ENCODE data around the gene C10orf53.

The C10orf53 gene

GRCh38 chr10:49644035-49644646, 35.3 kb upstream of the C10orf53 start:
- Histone ChIP-seq H3K4me3 (ENCODE audit: low read depth, low read length) (no peak overlapping the region), H3K9me3 (ENCODE audit: control insufficient read depth, insufficient read depth, low read depth, low read length) (no peaks in the 10 kb centered on the region), H3K36me3 (ENCODE audit: control insufficient read depth in 2 of 2, insufficient read depth in 1 of 2, low read length in 2 of 2) (no peaks in the 10 kb centered on the region), H3K4me1 (ENCODE audit: control insufficient read depth, insufficient read depth, low read length) (no peaks in the 10 kb centered on the region), H3K27ac (ENCODE audit: extremely low read depth, low read depth, low read length) (no peak overlapping the region)
- ChIA-PET POLR2A (no interaction called here), CTCF (no interaction called here)
- TF ChIP-seq BCL11B (tag by site-specific recombination; IDR thresholded peaks at IDR 0.05; ENCODE audit: low read depth) = no peak
- no peak for TF ChIP-seq GLIS2 (tag by site-specific recombination; IDR thresholded peaks at IDR 0.05)
- no peak for TF ChIP-seq ZNF266 (tag by site-specific recombination; IDR thresholded peaks at IDR 0.05; ENCODE audit: low read depth)
- no peak for TF ChIP-seq GLIS1 (tag by site-specific recombination; IDR thresholded peaks at IDR 0.05)
- TF ChIP-seq HOXD13 (CRISPR knock-in tag; IDR thresholded peaks at IDR 0.05; ENCODE audit: borderline replicate concordance) = no peak

DNA sequence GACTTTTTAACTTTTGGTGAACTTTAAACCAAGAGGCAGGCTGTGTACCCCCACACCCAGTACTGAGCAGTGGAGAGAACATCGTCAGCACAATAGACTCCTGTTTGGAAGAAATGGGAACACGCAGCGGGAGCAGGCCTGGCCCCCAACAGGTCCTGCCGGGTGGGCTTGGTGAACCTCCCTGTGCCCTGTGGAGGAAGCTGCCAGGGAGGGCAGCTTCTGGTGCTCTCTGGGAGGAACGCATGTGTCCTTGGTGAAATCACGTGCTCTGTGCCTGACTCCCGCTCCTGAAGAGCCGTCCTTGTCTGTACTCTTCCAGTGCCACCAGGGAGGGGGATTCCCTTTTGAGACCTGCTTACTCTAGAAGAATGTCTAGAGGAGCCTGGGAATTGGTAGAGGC, 34.0 kb upstream of the C10orf53 start:
- TF ChIP-seq, protein P1, sequence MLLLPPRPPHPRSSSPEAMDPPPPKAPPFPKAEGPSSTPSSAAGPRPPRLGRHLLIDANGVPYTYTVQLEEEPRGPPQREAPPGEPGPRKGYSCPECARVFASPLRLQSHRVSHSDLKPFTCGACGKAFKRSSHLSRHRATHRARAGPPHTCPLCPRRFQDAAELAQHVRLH (tag by site-specific recombination; IDR thresholded peaks at IDR 0.05) = no peak
- TF ChIP-seq SP2 (tag by site-specific recombination; IDR thresholded peaks at IDR 0.05) = no peak
- TF ChIP-seq, protein P2, sequence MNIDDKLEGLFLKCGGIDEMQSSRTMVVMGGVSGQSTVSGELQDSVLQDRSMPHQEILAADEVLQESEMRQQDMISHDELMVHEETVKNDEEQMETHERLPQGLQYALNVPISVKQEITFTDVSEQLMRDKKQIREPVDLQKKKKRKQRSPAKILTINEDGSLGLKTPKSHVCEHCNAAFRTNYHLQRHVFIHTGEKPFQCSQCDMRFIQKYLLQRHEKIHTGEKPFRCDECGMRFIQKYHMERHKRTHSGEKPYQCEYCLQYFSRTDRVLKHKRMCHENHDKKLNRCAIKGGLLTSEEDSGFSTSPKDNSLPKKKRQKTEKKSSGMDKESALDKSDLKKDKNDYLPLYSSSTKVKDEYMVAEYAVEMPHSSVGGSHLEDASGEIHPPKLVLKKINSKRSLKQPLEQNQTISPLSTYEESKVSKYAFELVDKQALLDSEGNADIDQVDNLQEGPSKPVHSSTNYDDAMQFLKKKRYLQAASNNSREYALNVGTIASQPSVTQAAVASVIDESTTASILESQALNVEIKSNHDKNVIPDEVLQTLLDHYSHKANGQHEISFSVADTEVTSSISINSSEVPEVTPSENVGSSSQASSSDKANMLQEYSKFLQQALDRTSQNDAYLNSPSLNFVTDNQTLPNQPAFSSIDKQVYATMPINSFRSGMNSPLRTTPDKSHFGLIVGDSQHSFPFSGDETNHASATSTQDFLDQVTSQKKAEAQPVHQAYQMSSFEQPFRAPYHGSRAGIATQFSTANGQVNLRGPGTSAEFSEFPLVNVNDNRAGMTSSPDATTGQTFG (tag by site-specific recombination; IDR thresholded peaks at IDR 0.05; ENCODE audit: borderline replicate concordance) = no peak
- no peak for TF ChIP-seq ZNF155 (tag by site-specific recombination; IDR thresholded peaks at IDR 0.05)
- TF ChIP-seq ZNF341 (tag by site-specific recombination; IDR thresholded peaks at IDR 0.05; ENCODE audit: low read depth) = no peak
- TF ChIP-seq, protein P3, sequence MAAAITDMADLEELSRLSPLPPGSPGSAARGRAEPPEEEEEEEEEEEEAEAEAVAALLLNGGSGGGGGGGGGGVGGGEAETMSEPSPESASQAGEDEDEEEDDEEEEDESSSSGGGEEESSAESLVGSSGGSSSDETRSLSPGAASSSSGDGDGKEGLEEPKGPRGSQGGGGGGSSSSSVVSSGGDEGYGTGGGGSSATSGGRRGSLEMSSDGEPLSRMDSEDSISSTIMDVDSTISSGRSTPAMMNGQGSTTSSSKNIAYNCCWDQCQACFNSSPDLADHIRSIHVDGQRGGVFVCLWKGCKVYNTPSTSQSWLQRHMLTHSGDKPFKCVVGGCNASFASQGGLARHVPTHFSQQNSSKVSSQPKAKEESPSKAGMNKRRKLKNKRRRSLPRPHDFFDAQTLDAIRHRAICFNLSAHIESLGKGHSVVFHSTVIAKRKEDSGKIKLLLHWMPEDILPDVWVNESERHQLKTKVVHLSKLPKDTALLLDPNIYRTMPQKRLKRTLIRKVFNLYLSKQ (tag by site-specific recombination; IDR thresholded peaks at IDR 0.05; ENCODE audit: borderline replicate concordance) = no peak
- no peak for TF ChIP-seq ZNF670 (tag by site-specific recombination; IDR thresholded peaks at IDR 0.05; ENCODE audit: low read depth)
- TF ChIP-seq, protein P4, sequence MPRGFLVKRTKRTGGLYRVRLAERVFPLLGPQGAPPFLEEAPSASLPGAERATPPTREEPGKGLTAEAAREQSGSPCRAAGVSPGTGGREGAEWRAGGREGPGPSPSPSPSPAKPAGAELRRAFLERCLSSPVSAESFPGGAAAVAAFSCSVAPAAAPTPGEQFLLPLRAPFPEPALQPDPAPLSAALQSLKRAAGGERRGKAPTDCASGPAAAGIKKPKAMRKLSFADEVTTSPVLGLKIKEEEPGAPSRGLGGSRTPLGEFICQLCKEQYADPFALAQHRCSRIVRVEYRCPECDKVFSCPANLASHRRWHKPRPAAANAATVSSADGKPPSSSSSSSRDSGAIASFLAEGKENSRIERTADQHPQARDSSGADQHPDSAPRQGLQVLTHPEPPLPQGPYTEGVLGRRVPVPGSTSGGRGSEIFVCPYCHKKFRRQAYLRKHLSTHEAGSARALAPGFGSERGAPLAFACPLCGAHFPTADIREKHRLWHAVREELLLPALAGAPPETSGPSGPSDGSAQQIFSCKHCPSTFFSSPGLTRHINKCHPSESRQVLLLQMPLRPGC (tag by site-specific recombination; IDR thresholded peaks at IDR 0.05) = no peak
- TF ChIP-seq HOXA7 (CRISPR knock-in tag; IDR thresholded peaks at IDR 0.05; ENCODE audit: borderline replicate concordance) = no peak
- no peak for TF ChIP-seq ZNF416 (tag by site-specific recombination; IDR thresholded peaks at IDR 0.05)
- TF ChIP-seq ZNF560 (tag by site-specific recombination; IDR thresholded peaks at IDR 0.05; ENCODE audit: borderline replicate concordance) = no peak
- no peak for TF ChIP-seq ZBTB48 (tag by site-specific recombination; IDR thresholded peaks at IDR 0.05)
- TF ChIP-seq ZNF600 (tag by site-specific recombination; IDR thresholded peaks at IDR 0.05) = no peak
- TF ChIP-seq ZNF221 (tag by site-specific recombination; IDR thresholded peaks at IDR 0.05; ENCODE audit: borderline replicate concordance) = no peak
- no peak for TF ChIP-seq ZNF654 (tag by site-specific recombination; IDR thresholded peaks at IDR 0.05; ENCODE audit: low read depth)
- no peak for TF ChIP-seq ZBTB8A (tag by site-specific recombination; IDR thresholded peaks at IDR 0.05)
- TF ChIP-seq HOXD13 (CRISPR knock-in tag; IDR thresholded peaks at IDR 0.05; ENCODE audit: borderline replicate concordance) = no peak
- TF ChIP-seq ZNF529 (tag by site-specific recombination; IDR thresholded peaks at IDR 0.05; ENCODE audit: insufficient replicate concordance) = no peak
- Histone ChIP-seq H3K27ac (ENCODE audit: extremely low read depth, low read depth, low read length) (no peak overlapping the region), H3K36me3 (ENCODE audit: control insufficient read depth in 2 of 2, insufficient read depth in 1 of 2, low read length in 2 of 2) (no peaks in the 10 kb centered on the region), H3K9me3 (ENCODE audit: control insufficient read depth, insufficient read depth, low read depth, low read length) (no peaks in the 10 kb centered on the region), H3K4me1 (ENCODE audit: control insufficient read depth, insufficient read depth, low read length) (no peaks in the 10 kb centered on the region), H3K4me3 (ENCODE audit: low read depth, low read length) (no peak overlapping the region)
- POLR2A ChIA-PET = no interaction called here
- CTCF ChIA-PET = interaction anchor here (0.8 kb wide), 1 partner anchor 11 kb away, joined by 3 read pairs; no protein-coding TSS in a partner anchor
